Measurements from ENCODE around the gene HHAT. TPM values are rescaled to one million over a fixed set of nuclear protein-coding genes. Genes with fewer than 3 reads are reported as not detected.

Gene HHAT
- total and polyA plus RNA-seq, 2 of the 4 experiments (the other 2 are of a cell fraction) = 1.7 to 2.5 TPM

- Histone ChIP-seq H4K8ac (ENCODE audit: low read depth in 2 of 2, low read length in 2 of 2) (no peak overlapping the region), H3K4ac (ENCODE audit: low read depth, low read length) (no peak overlapping the region), H2BK120ac (ENCODE audit: low read depth, low read length) (no peak overlapping the region), H4K20me1 (ENCODE audit: insufficient read depth, low read length) (no peaks in the 10 kb centered on the region), H3K56ac (ENCODE audit: extremely low read depth, insufficient read depth, low read length) (no peak overlapping the region), H3K9me3 (ENCODE audit: control insufficient read depth, insufficient read depth, low read length) (no peaks in the 10 kb centered on the region), H3K27me3 (ENCODE audit: control insufficient read depth, insufficient read depth, low read length) (peaks cover 1% of the 10 kb centered on the region; the same call in 1 of the 2 replicates), H2BK15ac (ENCODE audit: low read depth, low read length) (no peak overlapping the region), H3K4me1 (ENCODE audit: control insufficient read depth, insufficient read depth, low read length) (no peaks in the 10 kb centered on the region), H2AK9ac (replicated peaks; ENCODE audit: low read depth, low read length, poor library complexity) (no peak overlapping the region), H2AFZ (replicated peaks; ENCODE audit: low read length, poor library complexity) (no peak overlapping the region), H3K14ac (replicated peaks; ENCODE audit: low read depth, low read length) (no peak overlapping the region), H3K18ac (ENCODE audit: low read depth, low read length) (no peak overlapping the region), H2BK5ac (ENCODE audit: low read depth, low read length, poor library complexity, severe bottlenecking) (no peak overlapping the region), H4K5ac (ENCODE audit: low read depth, low read length) (no peak overlapping the region), H3K27ac (ENCODE audit: insufficient read depth, low read length) (no peak overlapping the region), H2AK5ac (ENCODE audit: low read depth, low read length) (no peak overlapping the region), H3K9ac (ENCODE audit: low read depth, low read length) (no peak overlapping the region), H4K91ac (ENCODE audit: insufficient read depth, low read depth, low read length) (no peak overlapping the region), H3K4me2 (ENCODE audit: low read depth, low read length) (no peak overlapping the region), H3K23ac (ENCODE audit: low read depth, low read length) (no peak overlapping the region), H2BK20ac (ENCODE audit: low read depth, low read length) (no peak overlapping the region), H3K4me3 (ENCODE audit: insufficient read depth, low read depth, low read length) (no peak overlapping the region), H3K36me3 (ENCODE audit: control insufficient read depth, insufficient read depth, low read length) (no peaks in the 10 kb centered on the region), H3K9me1 (ENCODE audit: insufficient read depth, low read length) (no peaks in the 10 kb centered on the region; the same call in 1 of the 2 replicates), H3K79me1 (ENCODE audit: low read depth in 1 of 2, low read length in 2 of 2) (no peaks in the 10 kb centered on the region)
- ChIA-PET CTCF (no interaction called here), POLR2A (ENCODE audit: unreplicated experiment) (no interaction called here)
- ATAC-seq (ENCODE audit: low read depth) (no peak), DNase-seq (no peak)
- intact Hi-C loops (cut with micrococcal nuclease) (no loop called here), dilution Hi-C loops (cut with HindIII; ENCODE audit: low sequenced_read_pairs, unreplicated experiment) (no loop called here), in situ Hi-C loops (cut with MboI; ENCODE audit: low sequenced_read_pairs) (no loop called here)
- BruUV-seq (replicated peaks) = no TSS peak
- WGBS, 2 experiments (ENCODE audit: extremely low coverage in 2 of 2, insufficient read length in 1 of 2) = no CpG with 5 or more reads among the region's 2 CpGs
- TF ChIP-seq RFX5 (IDR thresholded peaks at IDR 0.05; ENCODE audit: low read depth, low read length) (no peak), USF2 (IDR thresholded peaks at IDR 0.05; ENCODE audit: low read depth, low read length) (no peak), CHD1 (IDR thresholded peaks at IDR 0.05; ENCODE audit: low read depth, low read length) (no peak), POLR2A (IDR thresholded peaks at IDR 0.05; ENCODE audit: low read depth, low read length) (no peak), SMC3 (IDR thresholded peaks at IDR 0.05; ENCODE audit: low read depth, low read length) (no peak), MAFK (IDR thresholded peaks at IDR 0.05; ENCODE audit: low read depth, low read length) (no peak), NFE2L2 (IDR thresholded peaks at IDR 0.05; ENCODE audit: low read depth, low read length) (no peak), MAZ (IDR thresholded peaks at IDR 0.05; ENCODE audit: borderline replicate concordance, low read depth, low read length) (no peak), FOS (IDR thresholded peaks at IDR 0.05; ENCODE audit: low read depth, low read length) (no peak), RCOR1 (IDR thresholded peaks at IDR 0.05; ENCODE audit: insufficient replicate concordance, low read length) (no peak), MXI1 (IDR thresholded peaks at IDR 0.05; ENCODE audit: borderline replicate concordance, low read depth, low read length) (no peak), CTCF (conservative IDR thresholded peaks at IDR 0.05; ENCODE audit: low read depth, low read length) (no peak), RAD21 (IDR thresholded peaks at IDR 0.05; ENCODE audit: low read length) (no peak)
Observed at GRCh38 chr1:210475806-210476205, 147.1 kb downstream of the HHAT start.
